ENCODE results near the gene SETD4.

The SETD4 gene

GRCh38 chr21:36008505-36008904 lies 51.8 kb downstream of the SETD4 start:
- H3K4me3 ChIP-seq (ENCODE audit: low read depth, low read length): no peak overlapping the region
- TF ChIP-seq CTCF (IDR thresholded peaks at IDR 0.05; ENCODE audit: insufficient read depth, low read depth, low read length, missing control alignments): no peak
- no peak for DNase-seq (ENCODE audit: low read depth)

- no peak overlapping the region for H3K4me3 ChIP-seq (ENCODE audit: low read depth, low read length)
- no peak for TF ChIP-seq CTCF (IDR thresholded peaks at IDR 0.05; ENCODE audit: insufficient read depth, low read depth, low read length, missing control alignments)
- no peak for DNase-seq (ENCODE audit: low read depth)
These were observed 54.4 kb downstream of the SETD4 start for GRCh38 chr21:36005879-36006400.

- H3K4me3 ChIP-seq (ENCODE audit: low read depth, low read length): no peak overlapping the region
- no peak for TF ChIP-seq CTCF (IDR thresholded peaks at IDR 0.05; ENCODE audit: insufficient read depth, low read depth, low read length, missing control alignments)
- DNase-seq (ENCODE audit: low read depth): no peak
These were observed 55.3 kb downstream of the SETD4 start for GRCh38 chr21:36005018-36005417.

- TF ChIP-seq CTCF (IDR thresholded peaks at IDR 0.05; ENCODE audit: insufficient read depth, low read depth, low read length, missing control alignments): no peak
- no peak overlapping the region for H3K4me3 ChIP-seq (ENCODE audit: low read depth, low read length)
- DNase-seq (ENCODE audit: low read depth): no peak
These were observed 55.9 kb downstream of the SETD4 start for GRCh38 chr21:36004441-36004840.

- no peak for TF ChIP-seq CTCF (IDR thresholded peaks at IDR 0.05; ENCODE audit: insufficient read depth, low read depth, low read length, missing control alignments)
- no peak for DNase-seq (ENCODE audit: low read depth)
- no peak overlapping the region for H3K4me3 ChIP-seq (ENCODE audit: low read depth, low read length)
These were observed 56.5 kb downstream of the SETD4 start for GRCh38 chr21:36003776-36004175.

GRCh38 chr21:35996217-35996616 lies 64.1 kb downstream of the SETD4 start:
- no peak for TF ChIP-seq CTCF (IDR thresholded peaks at IDR 0.05; ENCODE audit: insufficient read depth, low read depth, low read length, missing control alignments)
- no peak for DNase-seq (ENCODE audit: low read depth)
- H3K4me3 ChIP-seq (ENCODE audit: low read depth, low read length): no peak overlapping the region

GRCh38 chr21:35995522-35996088 lies 64.7 kb downstream of the SETD4 start:
- no peak overlapping the region for H3K4me3 ChIP-seq (ENCODE audit: low read depth, low read length)
- no peak for DNase-seq (ENCODE audit: low read depth)
- no peak for TF ChIP-seq CTCF (IDR thresholded peaks at IDR 0.05; ENCODE audit: insufficient read depth, low read depth, low read length, missing control alignments)
